ENCODE measurements around the gene CFH. TPM values are rescaled to one million over a fixed set of nuclear protein-coding genes. Genes with fewer than 3 reads are reported as not detected.

The CFH gene
- total RNA-seq, 1 experiment from 2014 or later = 0.57 TPM

GRCh38 chr1:196689001-196689400 is 37.2 kb downstream of the CFH start:
- DNase-seq (ENCODE audit: low read depth, low spot score) = no peak
- RAD21 ChIA-PET (ENCODE audit: low non-redundant PET in 1 of 2, low total read pairs in 2 of 2, uncharacterized antibody in 2 of 2, unreplicated experiment in 2 of 2) = no interaction called here
- CTCF ChIA-PET = no interaction called here
- Histone ChIP-seq H3K4me2 (ENCODE audit: low read length) (no peak overlapping the region), H3K79me2 (ENCODE audit: insufficient read depth, low read length) (no peaks in the 10 kb centered on the region), H3K9ac (ENCODE audit: low read length) (no peak overlapping the region), H4K20me1 (ENCODE audit: insufficient read depth) (no peaks in the 10 kb centered on the region), H3K9me2 (ENCODE audit: insufficient read depth) (no peaks in the 10 kb centered on the region), H3K4me1 (ENCODE audit: control insufficient read depth in 1 of 2, insufficient read depth in 2 of 2, low read length in 2 of 2) (no peaks in the 10 kb centered on the region), H3K4me3 (replicated peaks in 1 of 2; ENCODE audit: low read depth in 1 of 2, low read length in 2 of 2) (no peak overlapping the region), H3K27me3 (ENCODE audit: insufficient read depth, low read length) (no peaks in the 10 kb centered on the region), H2AFZ (ENCODE audit: low read depth, low read length, poor library complexity, severe bottlenecking) (no peak overlapping the region), H3K27ac (ENCODE audit: low read depth, low read length) (no peak overlapping the region), H3K36me3 (ENCODE audit: control insufficient read depth in 1 of 2, insufficient read depth in 2 of 2, low read length in 2 of 2) (no peaks in the 10 kb centered on the region), H3K9me3 (ENCODE audit: control insufficient read depth in 1 of 2, insufficient read depth in 1 of 2, low read depth in 1 of 2, low read length in 2 of 2) (no peaks in the 10 kb centered on the region)
- intact Hi-C loops (cut with micrococcal nuclease) = no loop called here
- BruUV-seq (replicated peaks) = no TSS peak
- TF ChIP-seq CTCF (IDR thresholded peaks at IDR 0.05 in 2 of 3, conservative IDR thresholded peaks at IDR 0.05 in 1 of 3; ENCODE audit: borderline replicate concordance in 1 of 3, insufficient read depth in 1 of 3, low read depth in 2 of 3, low read length in 2 of 3) (no peak), SIN3A (IDR thresholded peaks at IDR 0.05; ENCODE audit: low read depth) (no peak), POLR2A (IDR thresholded peaks at IDR 0.05; ENCODE audit: borderline replicate concordance, extremely low read depth, insufficient read depth, insufficient read length) (no peak), CBX3 (IDR thresholded peaks at IDR 0.05; ENCODE audit: low read depth) (no peak), EZH2 (IDR thresholded peaks at IDR 0.05) (no peak), EGR1 (IDR thresholded peaks at IDR 0.05; ENCODE audit: low read depth) (no peak)
- no peak for ATAC-seq
- POLR2A ChIA-PET = no interaction called here

DNA sequence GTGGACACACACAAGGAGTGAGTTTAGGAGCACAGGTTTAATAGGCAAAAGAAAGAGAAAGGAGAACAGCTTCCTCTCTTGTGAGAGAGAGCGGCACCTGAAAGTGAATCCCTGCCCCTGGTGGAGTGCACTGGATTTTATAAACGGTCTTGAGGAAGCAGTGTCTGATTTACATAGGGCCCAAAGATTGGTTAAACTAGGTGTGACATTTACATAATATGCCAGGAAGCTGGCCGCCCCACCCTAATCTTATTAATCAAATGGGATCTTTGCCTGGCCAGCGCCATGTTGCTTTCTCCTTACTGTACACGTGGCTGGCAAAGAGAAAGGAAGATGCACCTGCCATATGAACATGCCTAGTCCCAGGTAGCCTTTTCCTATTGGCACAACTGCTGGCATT is 38.7 kb downstream of the CFH start:
- Histone ChIP-seq H3K4me2 (ENCODE audit: low read length) (no peak overlapping the region), H2AFZ (ENCODE audit: low read depth, low read length, poor library complexity, severe bottlenecking) (no peak overlapping the region), H4K20me1 (ENCODE audit: insufficient read depth) (no peaks in the 10 kb centered on the region), H3K9ac (ENCODE audit: low read length) (no peak overlapping the region), H3K4me1 (ENCODE audit: control insufficient read depth in 1 of 2, insufficient read depth in 2 of 2, low read length in 2 of 2) (no peaks in the 10 kb centered on the region), H3K79me2 (ENCODE audit: insufficient read depth, low read length) (no peaks in the 10 kb centered on the region), H3K4me3 (replicated peaks in 1 of 2; ENCODE audit: low read depth in 1 of 2, low read length in 2 of 2) (no peak overlapping the region), H3K9me2 (ENCODE audit: insufficient read depth) (no peaks in the 10 kb centered on the region), H3K27me3 (ENCODE audit: insufficient read depth, low read length) (no peaks in the 10 kb centered on the region), H3K36me3 (ENCODE audit: control insufficient read depth in 1 of 2, insufficient read depth in 2 of 2, low read length in 2 of 2) (no peaks in the 10 kb centered on the region), H3K27ac (ENCODE audit: low read depth, low read length) (no peak overlapping the region), H3K9me3 (ENCODE audit: control insufficient read depth in 1 of 2, insufficient read depth in 1 of 2, low read depth in 1 of 2, low read length in 2 of 2) (no peaks in the 10 kb centered on the region)
- ChIA-PET RAD21 (ENCODE audit: low non-redundant PET in 1 of 2, low total read pairs in 2 of 2, uncharacterized antibody in 2 of 2, unreplicated experiment in 2 of 2) (no interaction called here), CTCF (no interaction called here), POLR2A (no interaction called here)
- intact Hi-C loops (cut with micrococcal nuclease) = no loop called here
- no peak for TF ChIP-seq REST (IDR thresholded peaks at IDR 0.05; ENCODE audit: low read depth)
- no peak for TF ChIP-seq YY1 (IDR thresholded peaks at IDR 0.05; ENCODE audit: extremely low read depth, insufficient replicate concordance, low read depth, low read length)
- TF ChIP-seq SIN3A (IDR thresholded peaks at IDR 0.05; ENCODE audit: low read depth) = no peak
- no peak for TF ChIP-seq JUND (IDR thresholded peaks at IDR 0.05)
- no peak for TF ChIP-seq CEBPB (IDR thresholded peaks at IDR 0.05; ENCODE audit: low read depth)
- no peak for TF ChIP-seq ELF1 (IDR thresholded peaks at IDR 0.05; ENCODE audit: borderline replicate concordance, low read depth)
- TF ChIP-seq RAD21 (IDR thresholded peaks at IDR 0.05; ENCODE audit: low read depth) = no peak
- TF ChIP-seq ATF3 (IDR thresholded peaks at IDR 0.05) = no peak
- ATAC-seq (no peak), DNase-seq (ENCODE audit: low read depth, low spot score) (no peak)
- no TSS peak for BruUV-seq (replicated peaks)
